Measurements from ENCODE around the gene GSN. TPM values are rescaled to one million over a fixed set of nuclear protein-coding genes. Genes with fewer than 3 reads are reported as not detected.
A peak's percentile ranks its signal among the peaks of the same experiment; 100 is the strongest.

The GSN gene
- polyA plus RNA-seq, 1 donor from 2014 or later = 69.4 TPM

DNA sequence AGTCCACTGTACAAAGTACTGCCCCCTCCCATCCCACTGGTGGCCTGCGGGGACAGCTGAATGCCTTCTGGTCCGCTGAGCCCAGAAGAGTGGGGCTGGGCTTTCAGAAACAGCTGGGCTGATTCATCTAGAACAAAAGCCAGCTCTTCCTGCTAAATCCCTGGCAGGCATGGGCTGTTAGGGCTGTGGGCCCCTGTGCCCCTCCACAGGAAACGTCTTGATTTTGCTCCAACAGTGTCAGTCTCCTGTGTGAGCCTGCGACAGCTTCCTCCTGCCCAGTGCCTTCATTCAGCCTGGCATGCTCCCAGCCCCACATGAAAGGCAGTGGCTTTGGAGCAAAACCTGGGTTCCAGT lies 6.9 kb upstream of the GSN start:
- Mint-ChIP-seq H3K27me3 (no peaks in the 10 kb centered on the region), H3K4me3 (no peak overlapping the region), H3K4me1 (peaks cover 0 to 5% (median 0%) of the 10 kb centered on the region in 3 donors)

DNA sequence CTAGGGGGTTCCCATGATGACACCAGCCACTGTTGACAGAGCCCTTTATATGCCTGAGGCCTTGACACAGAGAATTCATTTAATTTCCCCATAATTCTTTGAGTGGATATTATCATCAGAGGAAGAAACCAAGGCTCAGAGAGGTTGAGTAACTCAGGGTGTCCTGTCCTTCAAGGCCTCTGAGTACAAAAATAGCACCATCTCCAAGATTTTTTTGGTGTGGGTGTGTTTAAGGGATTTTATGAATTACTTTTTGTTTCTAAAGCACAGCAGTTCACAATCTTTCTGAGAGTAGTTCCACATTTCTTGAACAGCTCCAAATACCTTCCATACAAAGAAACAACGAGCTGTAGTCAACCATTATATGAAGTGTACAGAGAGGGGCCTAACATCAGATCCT lies 6.2 kb upstream of the GSN start:
- H3K4me3 Mint-ChIP-seq = peak overlapping the region in 1 of 4 donors; percentile 9
- H3K4me1 Mint-ChIP-seq = peaks cover 0 to 5% (median 0%) of the 10 kb centered on the region in 3 donors
- no peaks in the 10 kb centered on the region for H3K9me3 Mint-ChIP-seq
- peaks cover 2% of the 10 kb centered on the region for H3K36me3 Mint-ChIP-seq
- H3K27me3 Mint-ChIP-seq = no peaks in the 10 kb centered on the region
- no peak overlapping the region for H3K27ac Mint-ChIP-seq

More for the DNA sequence above, 6.9 kb upstream of the GSN start:
- Mint-ChIP-seq H3K27ac (no peak overlapping the region), H3K36me3 (peaks cover 2% of the 10 kb centered on the region), H3K9me3 (no peaks in the 10 kb centered on the region)

- Mint-ChIP-seq H3K27me3 (no peaks in the 10 kb centered on the region), H3K27ac (no peak overlapping the region), H3K36me3 (peaks cover 2% of the 10 kb centered on the region), H3K9me3 (no peaks in the 10 kb centered on the region), H3K4me1 (peaks cover 0 to 5% (median 0%) of the 10 kb centered on the region in 3 donors), H3K4me3 (no peak overlapping the region)
These were observed 5.5 kb upstream of the GSN start for GRCh38 chr9:121262423-121262822.

- H3K36me3 Mint-ChIP-seq = no peaks in the 10 kb centered on the region
- H3K4me1 Mint-ChIP-seq = peaks cover 0 to 4% (median 0%) of the 10 kb centered on the region in 3 donors
- H3K27me3 Mint-ChIP-seq = no peaks in the 10 kb centered on the region
- H3K27ac Mint-ChIP-seq = peak overlapping the region in 1 of 3 donors; percentile 58
- H3K9me3 Mint-ChIP-seq = no peaks in the 10 kb centered on the region
- peak overlapping the region in 1 of 4 donors; percentile 33 for H3K4me3 Mint-ChIP-seq
These were observed 5.0 kb upstream of the GSN start for GRCh38 chr9:121262953-121263352.

- peaks cover 12 to 21% (median 15%) of the 10 kb centered on the region in 3 donors for H3K4me1 Mint-ChIP-seq
- H3K36me3 Mint-ChIP-seq = no peaks in the 10 kb centered on the region
- H3K27me3 Mint-ChIP-seq = no peaks in the 10 kb centered on the region
- peak overlapping the region in 3 of 4 donors; percentile 56 to 88 (median 85) for H3K4me3 Mint-ChIP-seq
- no peaks in the 10 kb centered on the region for H3K9me3 Mint-ChIP-seq
- H3K27ac Mint-ChIP-seq = peak overlapping the region in 1 of 3 donors; percentile 28
These were observed 1.6 kb upstream of the GSN start for GRCh38 chr9:121266356-121266755.

DNA sequence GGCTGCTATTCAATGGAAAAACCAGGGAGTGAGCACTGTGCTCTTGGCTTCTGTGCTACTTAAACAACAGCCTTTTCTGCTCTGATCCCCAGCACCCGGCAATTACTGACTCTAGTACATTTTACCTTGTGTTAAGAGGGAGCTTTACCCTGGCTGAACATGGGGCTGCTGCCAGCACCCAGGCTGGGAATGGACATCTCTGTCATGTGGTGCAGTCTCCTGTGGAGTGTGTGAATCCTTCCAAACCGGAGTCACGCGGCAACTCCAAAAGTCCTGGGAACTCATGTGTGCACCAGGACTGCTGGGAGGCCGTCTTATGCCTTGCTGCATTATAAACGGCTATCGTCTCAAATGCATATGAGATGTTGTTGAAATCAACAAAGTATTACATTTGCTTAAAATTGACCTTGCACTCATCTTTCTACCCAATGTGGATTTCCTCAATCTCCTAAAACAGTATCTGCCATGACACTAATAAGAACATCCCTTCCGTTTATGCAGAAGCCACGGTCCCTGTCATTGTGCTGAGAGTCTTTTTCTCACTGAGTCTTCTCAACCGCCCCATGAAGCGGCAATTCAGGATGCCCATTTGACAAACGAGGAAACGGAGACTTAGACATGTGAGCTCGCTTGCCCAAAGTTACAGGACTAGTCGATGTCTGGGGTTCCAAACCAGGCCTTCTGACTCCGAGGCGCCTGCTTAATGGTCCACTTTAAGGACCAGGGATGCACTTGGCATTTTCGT lies 884 bp upstream of the GSN start:
- Mint-ChIP-seq H3K27ac (no peak overlapping the region), H3K9me3 (no peaks in the 10 kb centered on the region), H3K27me3 (no peaks in the 10 kb centered on the region), H3K36me3 (no peaks in the 10 kb centered on the region), H3K4me1 (peaks cover 15 to 28% (median 16%) of the 10 kb centered on the region in 3 donors), H3K4me3 (peak overlapping the region; percentile 85 to 93 (median 90))

DNA sequence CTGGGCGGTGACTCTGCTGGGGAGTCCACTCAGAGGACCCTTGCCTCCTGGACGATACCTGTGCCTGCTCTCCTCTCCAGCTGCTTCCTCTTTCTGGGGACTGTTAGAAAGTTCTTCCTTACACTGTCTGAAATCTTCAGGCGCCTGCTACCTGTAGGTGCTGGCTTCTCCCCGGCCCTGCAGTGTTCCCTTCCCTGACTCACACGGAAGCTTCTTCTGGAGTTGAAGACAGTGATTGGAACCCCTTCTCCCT lies 562 bp downstream of the GSN start:
- Mint-ChIP-seq H3K4me3 (peak overlapping the region; percentile 85 to 94 (median 90)), H3K27ac (peak overlapping the region in 2 of 3 donors; percentile 29 to 74), H3K4me1 (peaks cover 15 to 28% (median 18%) of the 10 kb centered on the region in 3 donors), H3K9me3 (no peaks in the 10 kb centered on the region), H3K27me3 (no peaks in the 10 kb centered on the region), H3K36me3 (peaks cover 2% of the 10 kb centered on the region)

GRCh38 chr9:121268851-121269641 lies 1.1 kb downstream of the GSN start:
- Mint-ChIP-seq H3K36me3 (peaks cover 3% of the 10 kb centered on the region), H3K4me3 (peak overlapping the region; percentile 85 to 94 (median 90)), H3K27ac (peak overlapping the region in 2 of 3 donors; percentile 29 to 74), H3K27me3 (no peaks in the 10 kb centered on the region), H3K9me3 (no peaks in the 10 kb centered on the region), H3K4me1 (peaks cover 15 to 30% (median 18%) of the 10 kb centered on the region in 3 donors)

DNA sequence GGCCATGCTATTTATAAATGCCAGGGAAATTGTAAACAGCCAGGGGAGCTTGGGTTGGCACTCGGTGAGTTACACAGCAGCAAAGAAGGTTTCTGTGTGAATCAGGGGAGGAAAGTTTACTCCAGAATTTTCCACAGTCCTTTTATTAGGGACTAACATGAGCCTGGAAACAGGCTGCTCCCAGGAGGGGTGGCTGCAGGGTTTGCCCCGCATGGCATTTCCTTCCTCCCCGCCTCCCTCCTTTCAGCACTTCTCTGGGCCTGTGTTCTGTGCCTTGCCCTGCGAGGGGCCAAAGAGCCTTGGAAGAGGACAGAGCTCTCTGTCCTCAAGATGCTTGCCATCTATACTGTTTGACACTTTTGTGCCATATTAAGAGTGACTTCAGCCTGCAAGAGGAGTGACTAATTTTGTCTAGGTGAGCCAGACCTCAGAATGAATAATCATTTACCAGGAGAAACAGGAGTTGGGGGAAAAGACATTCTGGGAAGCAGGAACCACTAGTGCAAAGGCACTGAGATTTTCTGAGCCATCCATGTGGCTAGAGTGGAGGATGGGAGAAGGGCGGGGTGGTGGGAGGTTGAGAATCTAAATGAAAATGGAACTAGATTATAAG lies 1.8 kb downstream of the GSN start:
- Mint-ChIP-seq H3K9me3 (no peaks in the 10 kb centered on the region), H3K27ac (peak overlapping the region in 1 of 3 donors; percentile 68), H3K4me1 (peaks cover 15 to 35% (median 18%) of the 10 kb centered on the region in 3 donors), H3K36me3 (peaks cover 3% of the 10 kb centered on the region), H3K4me3 (peak overlapping the region in 2 of 4 donors; percentile 87 to 94), H3K27me3 (no peaks in the 10 kb centered on the region)

- Mint-ChIP-seq H3K4me1 (peaks cover 16 to 35% (median 18%) of the 10 kb centered on the region in 3 donors), H3K9me3 (no peaks in the 10 kb centered on the region), H3K27ac (no peak overlapping the region), H3K27me3 (no peaks in the 10 kb centered on the region), H3K36me3 (peaks cover 3% of the 10 kb centered on the region), H3K4me3 (peak overlapping the region in 1 of 4 donors; percentile 87)
These were observed 3.7 kb downstream of the GSN start for GRCh38 chr9:121271368-121272341.

- H3K4me3 Mint-ChIP-seq = no peak overlapping the region
- peaks cover 16 to 35% (median 18%) of the 10 kb centered on the region in 3 donors for H3K4me1 Mint-ChIP-seq
- peaks cover 3% of the 10 kb centered on the region for H3K36me3 Mint-ChIP-seq
- H3K27ac Mint-ChIP-seq = peak overlapping the region in 1 of 3 donors; percentile 13
- H3K27me3 Mint-ChIP-seq = no peaks in the 10 kb centered on the region
- no peaks in the 10 kb centered on the region for H3K9me3 Mint-ChIP-seq
These were observed 4.5 kb downstream of the GSN start for GRCh38 chr9:121272401-121272948.

DNA sequence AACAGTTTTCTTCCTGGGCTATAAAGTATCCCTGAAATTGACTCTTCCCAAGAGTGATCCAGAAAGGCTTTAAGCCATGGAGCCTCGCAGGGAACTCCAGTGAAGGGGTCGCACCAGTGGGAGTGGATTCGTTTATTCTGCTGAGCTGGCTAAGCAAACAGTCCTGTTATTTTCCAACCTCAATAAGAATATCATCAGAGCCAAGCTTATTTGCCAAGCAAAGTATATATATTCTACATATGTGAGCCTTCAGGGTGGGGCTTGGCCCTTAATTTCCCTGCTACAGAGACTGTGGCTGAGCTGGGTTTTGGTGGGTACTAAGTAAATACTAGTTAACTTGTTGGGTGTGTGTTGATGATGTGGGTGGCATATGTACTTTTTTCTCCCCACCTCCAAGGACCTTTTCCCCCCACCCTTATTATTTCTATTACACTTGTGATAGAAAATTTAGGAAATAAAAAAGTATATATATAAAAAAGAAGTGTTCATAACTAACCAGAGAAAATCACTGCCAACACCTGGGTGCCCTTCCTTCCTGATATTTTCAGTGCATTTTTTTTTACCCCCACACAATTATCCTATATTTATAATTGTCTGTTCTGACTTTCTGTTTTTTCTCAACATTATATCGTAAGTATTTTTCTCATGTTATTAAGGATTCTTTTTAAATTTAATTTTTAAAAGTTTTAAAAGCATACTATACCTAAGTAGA lies 5.3 kb downstream of the GSN start:
- no peaks in the 10 kb centered on the region for H3K27me3 Mint-ChIP-seq
- H3K4me3 Mint-ChIP-seq = peak overlapping the region in 2 of 4 donors; percentile 29 to 45
- peaks cover 18 to 35% (median 18%) of the 10 kb centered on the region in 3 donors for H3K4me1 Mint-ChIP-seq
- H3K9me3 Mint-ChIP-seq = no peaks in the 10 kb centered on the region
- no peak overlapping the region for H3K27ac Mint-ChIP-seq
- peaks cover 3% of the 10 kb centered on the region for H3K36me3 Mint-ChIP-seq

DNA sequence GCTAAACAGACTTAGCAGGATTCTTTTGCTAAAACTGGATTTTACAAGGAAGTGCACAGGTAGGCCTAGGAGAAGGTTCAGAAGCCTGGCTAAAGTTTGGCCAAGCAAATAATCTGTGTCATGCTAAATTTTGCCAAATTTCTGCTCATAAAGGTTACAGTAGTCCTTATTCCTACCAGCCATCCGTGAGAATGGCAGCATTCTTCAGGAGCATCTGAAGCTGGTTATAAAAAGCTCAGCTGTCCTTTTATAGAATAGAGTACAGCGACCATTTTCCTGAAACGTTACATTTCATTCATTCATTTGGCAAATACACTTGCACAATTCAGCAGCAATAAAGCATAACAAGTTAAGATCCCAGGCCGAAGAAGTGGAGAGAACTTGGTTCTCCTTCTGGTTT lies 6.9 kb downstream of the GSN start:
- no peak overlapping the region for H3K4me3 Mint-ChIP-seq
- H3K4me1 Mint-ChIP-seq = peaks cover 12 to 31% (median 13%) of the 10 kb centered on the region in 3 donors
- no peaks in the 10 kb centered on the region for H3K27me3 Mint-ChIP-seq
- peaks cover 3% of the 10 kb centered on the region for H3K36me3 Mint-ChIP-seq
- H3K9me3 Mint-ChIP-seq = no peaks in the 10 kb centered on the region
- no peak overlapping the region for H3K27ac Mint-ChIP-seq
